ENCODE results near the gene FMO3.

DNA sequence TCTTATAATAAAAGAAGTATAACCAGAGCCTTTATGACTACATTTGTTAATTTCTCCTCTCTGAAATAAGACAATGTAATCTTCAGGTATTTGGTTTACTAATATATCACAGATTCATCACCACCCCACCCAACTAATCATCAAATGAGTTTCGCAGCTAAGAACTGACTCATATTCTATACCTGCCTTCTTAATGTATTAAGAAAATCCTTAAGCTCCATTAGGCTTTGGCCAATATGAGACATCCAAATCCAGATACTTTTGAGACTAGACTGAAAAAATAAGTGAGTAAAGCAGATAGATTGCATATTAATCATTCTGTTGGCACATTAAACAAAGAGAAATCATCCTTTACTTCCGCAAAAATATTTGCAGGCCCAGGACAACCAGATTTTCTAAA, 75.7 kb downstream of the FMO3 start:
- TF ChIP-seq, protein P1, sequence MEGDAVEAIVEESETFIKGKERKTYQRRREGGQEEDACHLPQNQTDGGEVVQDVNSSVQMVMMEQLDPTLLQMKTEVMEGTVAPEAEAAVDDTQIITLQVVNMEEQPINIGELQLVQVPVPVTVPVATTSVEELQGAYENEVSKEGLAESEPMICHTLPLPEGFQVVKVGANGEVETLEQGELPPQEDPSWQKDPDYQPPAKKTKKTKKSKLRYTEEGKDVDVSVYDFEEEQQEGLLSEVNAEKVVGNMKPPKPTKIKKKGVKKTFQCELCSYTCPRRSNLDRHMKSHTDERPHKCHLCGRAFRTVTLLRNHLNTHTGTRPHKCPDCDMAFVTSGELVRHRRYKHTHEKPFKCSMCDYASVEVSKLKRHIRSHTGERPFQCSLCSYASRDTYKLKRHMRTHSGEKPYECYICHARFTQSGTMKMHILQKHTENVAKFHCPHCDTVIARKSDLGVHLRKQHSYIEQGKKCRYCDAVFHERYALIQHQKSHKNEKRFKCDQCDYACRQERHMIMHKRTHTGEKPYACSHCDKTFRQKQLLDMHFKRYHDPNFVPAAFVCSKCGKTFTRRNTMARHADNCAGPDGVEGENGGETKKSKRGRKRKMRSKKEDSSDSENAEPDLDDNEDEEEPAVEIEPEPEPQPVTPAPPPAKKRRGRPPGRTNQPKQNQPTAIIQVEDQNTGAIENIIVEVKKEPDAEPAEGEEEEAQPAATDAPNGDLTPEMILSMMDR (conservative IDR thresholded peaks at IDR 0.05 in 1 of 2, IDR thresholded peaks at IDR 0.05 in 1 of 2; ENCODE audit: low read depth in 1 of 2, low read length in 2 of 2) = no peak
- TF ChIP-seq EZH2 (IDR thresholded peaks at IDR 0.05; ENCODE audit: low read length, missing control alignments) = no peak
